Keratinocyte (primary cell): Measurements from ENCODE around the gene SMAD6. TPM values are rescaled to one million over a fixed set of nuclear protein-coding genes. Genes with fewer than 3 reads are reported as not detected.

Experiments
- DNase-seq: peaks from one replicate; pipeline ENCODE4 v3.0.0-alpha.2; 2011; ENCODE audit warnings: low read depth, missing footprints, low spot score
- FAIRE-seq: peaks from 2 replicates; lab custom pipeline; 2011; peaks lifted over from hg19 to GRCh38; lab: Jason Lieb, UNC
- H2AFZ ChIP-seq: 2 replicates; pipeline ENCODE4 v1.6.0; 2012; ENCODE audit warnings: low read length, control low read depth, inconsistent platforms; ENCODE audit not compliant: control insufficient read depth
- H3K27ac ChIP-seq: 2 replicates; pipeline ENCODE4 v1.5.1; 2011; ENCODE audit warnings: low read length; ENCODE audit not compliant: control insufficient read depth, insufficient read depth
- H3K27me3 ChIP-seq: 3 replicates; pipeline ENCODE4 v1.6.0; 2011; ENCODE audit warnings: low read length; ENCODE audit not compliant: control insufficient read depth, insufficient read depth; ENCODE audit errors: extremely low read depth
- H3K36me3 ChIP-seq, 2 experiments: 2 replicates in 1 of 2; 3 replicates in 1 of 2; pipeline ENCODE4 v1.5.1; 2011; ENCODE audit warnings: low read length in 2 of 2, mild to moderate bottlenecking in 1 of 2; ENCODE audit not compliant: control insufficient read depth in 2 of 2, insufficient read depth in 2 of 2; ENCODE audit errors: extremely low read depth in 1 of 2
- H3K4me1 ChIP-seq: 3 replicates; pipeline ENCODE4 v1.5.1; 2011; ENCODE audit warnings: low read length; ENCODE audit not compliant: control insufficient read depth, insufficient read depth; ENCODE audit errors: extremely low read depth
- H3K4me2 ChIP-seq: 3 replicates; pipeline ENCODE4 v1.6.0; 2011; ENCODE audit warnings: low read depth, low read length; ENCODE audit not compliant: control insufficient read depth, insufficient read depth; ENCODE audit errors: extremely low read depth
- H3K4me3 ChIP-seq, 3 experiments: fragments of 200-600 bp in 1 of 3; sonication (generic) in 1 of 3; 2 replicates in 2 of 3; 3 replicates in 1 of 3; pipeline ENCODE4 v1.5.1; 2011 to 2016; ENCODE audit warnings: low read length in 3 of 3, mild to moderate bottlenecking in 3 of 3, control low read depth in 2 of 3, inconsistent platforms in 1 of 3, low read depth in 1 of 3, mixed read lengths in 1 of 3, mixed run types in 1 of 3, moderate library complexity in 1 of 3; ENCODE audit not compliant: control insufficient read depth in 2 of 3, insufficient read depth in 2 of 3; ENCODE audit errors: extremely low read depth in 1 of 3
- H3K79me2 ChIP-seq: 2 replicates; pipeline ENCODE4 v1.6.0; 2012; ENCODE audit warnings: low read length; ENCODE audit not compliant: control insufficient read depth, insufficient read depth
- H3K9ac ChIP-seq: 3 replicates; pipeline ENCODE4 v1.6.0; 2011; ENCODE audit warnings: low read length; ENCODE audit not compliant: control insufficient read depth, insufficient read depth; ENCODE audit errors: extremely low read depth
- H3K9me1 ChIP-seq: 3 replicates; pipeline ENCODE4 v1.6.0; 2011; ENCODE audit warnings: low read length; ENCODE audit not compliant: control insufficient read depth, insufficient read depth; ENCODE audit errors: extremely low read depth
- H3K9me3 ChIP-seq: 2 replicates; pipeline ENCODE4 v1.5.1; 2012; ENCODE audit warnings: low read depth, low read length; ENCODE audit not compliant: control insufficient read depth
- H4K20me1 ChIP-seq: 3 replicates; pipeline ENCODE4 v1.6.0; 2011; ENCODE audit warnings: low read length; ENCODE audit not compliant: control insufficient read depth, insufficient read depth; ENCODE audit errors: extremely low read depth
- EZH2 ChIP-seq: IDR thresholded peaks from one replicate; pipeline ENCODE4 v1.6.1; 2012; ENCODE audit warnings: inconsistent platforms, mild to moderate bottlenecking, low read length, moderate library complexity
- dilution Hi-C: fragments of 300-500 bp; cut with MboI; formaldehyde crosslinking; loops from one replicate; pipeline ENCODE4 v1.7.0; 2020; ENCODE audit warnings: low sequenced_read_pairs; ENCODE audit not compliant: extremely low pct_ligation_motif_present
- polyA plus RNA-seq, 5 experiments: library from polyadenylated mRNA; depleted of rRNA in 3 of 5; stranded (reverse) in 3 of 5; stranded (forward) in 1 of 5; unstranded in 1 of 5; fragments of >200 nt; gene quantifications; 1 replicate in 1 of 5; 2 replicates in 3 of 5; 3 replicates in 1 of 5; pipeline versions ENCODE4 v1.2.1 to v1.2.3, GENCODE V29; 2011 to 2012; ENCODE audit warnings: missing spikeins in 2 of 5, low read depth in 1 of 5, low replicate concordance in 1 of 5
- TF ChIP-seq, protein P1 (sequence below), 3 experiments: IDR thresholded peaks in 1 of 3; conservative IDR thresholded peaks in 1 of 3; optimal IDR thresholded peaks in 1 of 3; 2 replicates in 2 of 3; 3 replicates in 1 of 3; pipeline versions ENCODE3 to v1.5.1; 2011; ENCODE audit warnings: low read length in 3 of 3, mild to moderate bottlenecking in 3 of 3, moderate library complexity in 2 of 3, control low read depth in 1 of 3, inconsistent platforms in 1 of 3; ENCODE audit not compliant: insufficient read depth in 2 of 3; ENCODE audit errors: extremely low read depth in 1 of 3

The SMAD6 gene
- polyA plus RNA-seq, 1 donor (not counting 4 experiments of a cell fraction or from before 2014, with no cell fraction given) = 0.03 TPM

DNA sequence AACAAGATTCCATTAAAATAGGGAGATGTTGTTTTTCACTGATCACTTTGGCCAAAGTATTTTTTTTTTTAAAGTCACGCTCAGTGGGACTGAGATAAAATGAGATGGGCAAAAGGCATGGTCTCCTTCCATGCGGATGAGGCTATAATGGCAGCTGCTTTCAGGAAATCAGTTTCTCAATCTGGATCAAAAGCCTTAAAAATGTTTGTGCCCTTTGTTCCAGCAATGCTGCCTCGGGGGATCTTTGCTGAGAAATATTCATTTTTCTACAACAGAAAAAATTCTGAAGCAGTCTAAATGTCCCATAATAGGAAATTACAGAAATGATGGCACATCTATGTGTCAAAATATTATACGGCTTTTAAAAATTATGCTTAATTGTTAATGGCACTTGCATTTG, 97.2 kb downstream of the SMAD6 start:
- H3K4me3 ChIP-seq = no peak overlapping the region
- H3K27me3 ChIP-seq = peaks cover 8% of the 10 kb centered on the region
- no peaks in the 10 kb centered on the region for H3K79me2 ChIP-seq
- no peak for TF ChIP-seq EZH2
- TF ChIP-seq, protein P1, sequence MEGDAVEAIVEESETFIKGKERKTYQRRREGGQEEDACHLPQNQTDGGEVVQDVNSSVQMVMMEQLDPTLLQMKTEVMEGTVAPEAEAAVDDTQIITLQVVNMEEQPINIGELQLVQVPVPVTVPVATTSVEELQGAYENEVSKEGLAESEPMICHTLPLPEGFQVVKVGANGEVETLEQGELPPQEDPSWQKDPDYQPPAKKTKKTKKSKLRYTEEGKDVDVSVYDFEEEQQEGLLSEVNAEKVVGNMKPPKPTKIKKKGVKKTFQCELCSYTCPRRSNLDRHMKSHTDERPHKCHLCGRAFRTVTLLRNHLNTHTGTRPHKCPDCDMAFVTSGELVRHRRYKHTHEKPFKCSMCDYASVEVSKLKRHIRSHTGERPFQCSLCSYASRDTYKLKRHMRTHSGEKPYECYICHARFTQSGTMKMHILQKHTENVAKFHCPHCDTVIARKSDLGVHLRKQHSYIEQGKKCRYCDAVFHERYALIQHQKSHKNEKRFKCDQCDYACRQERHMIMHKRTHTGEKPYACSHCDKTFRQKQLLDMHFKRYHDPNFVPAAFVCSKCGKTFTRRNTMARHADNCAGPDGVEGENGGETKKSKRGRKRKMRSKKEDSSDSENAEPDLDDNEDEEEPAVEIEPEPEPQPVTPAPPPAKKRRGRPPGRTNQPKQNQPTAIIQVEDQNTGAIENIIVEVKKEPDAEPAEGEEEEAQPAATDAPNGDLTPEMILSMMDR (optimal IDR thresholded peaks at IDR 0.05 in 1 of 3, IDR thresholded peaks at IDR 0.05 in 1 of 3, conservative IDR thresholded peaks at IDR 0.05 in 1 of 3; ENCODE audit: extremely low read depth in 1 of 3, insufficient read depth in 2 of 3, low read length in 3 of 3) = no peak
- H3K9ac ChIP-seq = no peak overlapping the region
- no peak for DNase-seq
- H2AFZ ChIP-seq = no peak overlapping the region
- dilution Hi-C loops = no loop called here
- no peaks in the 10 kb centered on the region for H3K9me1 ChIP-seq
- H3K36me3 ChIP-seq = no peaks in the 10 kb centered on the region
- peaks cover 19% of the 10 kb centered on the region for H3K4me1 ChIP-seq
- no peak overlapping the region for H3K4me2 ChIP-seq
- no peak overlapping the region for H3K27ac ChIP-seq
- H4K20me1 ChIP-seq = no peaks in the 10 kb centered on the region
- H3K9me3 ChIP-seq = no peaks in the 10 kb centered on the region
- no peak for FAIRE-seq

DNA sequence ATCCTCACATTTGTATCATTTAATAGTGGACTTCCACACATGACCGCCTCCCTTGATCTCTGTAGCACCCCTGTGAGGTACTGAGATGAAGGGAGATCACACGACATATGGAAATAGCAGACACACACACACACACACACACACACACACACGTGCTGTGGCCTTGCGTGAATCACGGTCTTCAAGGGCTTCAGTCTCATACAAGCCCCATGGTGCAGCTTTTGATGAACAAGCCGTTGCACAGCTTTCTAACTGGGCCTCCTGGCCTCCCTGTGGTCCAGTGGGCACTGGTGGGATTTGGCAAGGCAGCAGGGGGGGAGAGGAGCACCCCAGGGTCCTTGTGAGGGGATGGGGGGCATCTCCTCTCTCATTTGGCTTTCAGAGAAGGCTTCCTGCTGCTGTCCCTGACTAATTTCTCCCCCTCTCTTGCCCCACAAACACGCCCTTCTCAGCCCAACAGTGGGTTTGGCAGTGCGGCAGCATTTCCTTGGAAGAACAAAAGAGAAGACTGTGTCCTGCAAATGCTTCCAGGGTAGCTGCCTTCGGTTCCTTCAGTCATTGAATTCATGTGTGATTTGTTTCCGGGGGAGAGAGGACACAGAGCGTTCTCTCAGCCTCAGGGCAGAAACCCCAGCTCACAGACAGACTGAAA, 98.7 kb downstream of the SMAD6 start:
- Histone ChIP-seq H3K27ac (no peak overlapping the region), H3K36me3 (no peaks in the 10 kb centered on the region), H3K9me1 (no peaks in the 10 kb centered on the region), H3K79me2 (no peaks in the 10 kb centered on the region), H3K27me3 (peaks cover 4% of the 10 kb centered on the region), H3K9me3 (no peaks in the 10 kb centered on the region), H3K9ac (no peak overlapping the region), H3K4me1 (peaks cover 19% of the 10 kb centered on the region), H4K20me1 (no peaks in the 10 kb centered on the region), H3K4me3 (no peak overlapping the region), H3K4me2 (no peak overlapping the region), H2AFZ (no peak overlapping the region)
- FAIRE-seq (no peak), DNase-seq (no peak)
- no peak for TF ChIP-seq EZH2
- TF ChIP-seq, protein P1 (optimal IDR thresholded peaks at IDR 0.05 in 1 of 3, IDR thresholded peaks at IDR 0.05 in 1 of 3, conservative IDR thresholded peaks at IDR 0.05 in 1 of 3; ENCODE audit: extremely low read depth in 1 of 3, insufficient read depth in 2 of 3, low read length in 3 of 3) = no peak
- dilution Hi-C loops = no loop called here
